H1 (cell line): ENCODE measurements around the gene ARHGAP15. TPM values are rescaled to one million over a fixed set of nuclear protein-coding genes. Genes with fewer than 3 reads are reported as not detected.

Experiments
- CTCF ChIA-PET: fragments of 300-600 bp; sonication (Branson Sonifier 250); formaldehyde crosslinking; loops from one replicate; lab custom pipeline; 2021; ENCODE audit not compliant: partially characterized antibody; lab: Charles Lee
- POLR2A ChIA-PET: fragments of 300-600 bp; sonication (Branson Sonifier 250); formaldehyde crosslinking; loops from one replicate; lab custom pipeline; 2021; ENCODE audit warnings: inconsistent platforms; ENCODE audit not compliant: partially characterized antibody; lab: Charles Lee
- DNase-seq, 2 experiments: peaks; one replicate each; pipeline versions ENCODE4 v3.0.0 to v3.0.0-alpha.2; 2010 to 2022; ENCODE audit warnings: low spot score in 2 of 2, low read depth in 1 of 2, mixed read lengths in 1 of 2
- FAIRE-seq: peaks from 2 replicates; lab custom pipeline; 2011; peaks lifted over from hg19 to GRCh38; lab: Jason Lieb, UNC
- H2AFZ ChIP-seq: 2 replicates; pipeline ENCODE4 v1.8.1; 2012; ENCODE audit warnings: low read length, inconsistent platforms
- H2AK5ac ChIP-seq: 2 replicates; pipeline ENCODE4 v1.6.1; 2013; ENCODE audit warnings: low read depth, low read length
- H2BK120ac ChIP-seq: replicated peaks from 2 replicates; pipeline ENCODE3; 2013; ENCODE audit warnings: low read depth, low read length, inconsistent platforms
- H2BK12ac ChIP-seq: 2 replicates; pipeline ENCODE4 v1.6.1; 2013; ENCODE audit warnings: low read depth, low read length
- H2BK15ac ChIP-seq: 2 replicates; pipeline ENCODE4 v1.6.1; 2013; ENCODE audit warnings: low read length
- H2BK20ac ChIP-seq: 2 replicates; pipeline ENCODE4 v1.6.1; 2013; ENCODE audit warnings: low read length
- H2BK5ac ChIP-seq: 2 replicates; pipeline ENCODE4 v1.6.1; 2013; ENCODE audit warnings: low read depth, low read length
- H3K14ac ChIP-seq: 2 replicates; pipeline ENCODE4 v1.6.1; 2013; ENCODE audit warnings: inconsistent platforms; ENCODE audit not compliant: insufficient read length
- H3K18ac ChIP-seq: 2 replicates; pipeline ENCODE4 v1.6.1; 2013; ENCODE audit warnings: low read length; ENCODE audit errors: extremely low read depth
- H3K23ac ChIP-seq: 2 replicates; pipeline ENCODE4 v1.6.1; 2013; ENCODE audit warnings: inconsistent platforms; ENCODE audit not compliant: insufficient read length
- H3K23me2 ChIP-seq: 2 replicates; pipeline ENCODE4 v1.6.1; 2013; ENCODE audit warnings: low read depth, low read length
- H3K27ac ChIP-seq: 2 replicates; pipeline ENCODE4 v1.6.1; 2011; ENCODE audit warnings: low read depth, low read length, inconsistent platforms
- H3K27me3 ChIP-seq, 4 experiments: replicated peaks in 1 of 4; 1 replicate in 1 of 4; 2 replicates in 3 of 4; pipeline versions ENCODE4 v1.6.1 to v1.8.1; 2011 to 2013; ENCODE audit warnings: low read length in 3 of 4, mild to moderate bottlenecking in 3 of 4, inconsistent platforms in 2 of 4, mixed read lengths in 2 of 4, moderate library complexity in 1 of 4; ENCODE audit not compliant: control insufficient read depth in 3 of 4, insufficient read depth in 3 of 4; ENCODE audit errors: extremely low read depth in 1 of 4
- H3K36me3 ChIP-seq, 4 experiments: 2 replicates each; pipeline versions ENCODE4 v1.6.1 to v1.8.1; 2011 to 2013; ENCODE audit warnings: mild to moderate bottlenecking in 4 of 4, low read length in 3 of 4, moderate library complexity in 2 of 4, control low read depth in 1 of 4, inconsistent platforms in 1 of 4; ENCODE audit not compliant: insufficient read depth in 4 of 4, control insufficient read depth in 2 of 4
- H3K4ac ChIP-seq: replicated peaks from 2 replicates; pipeline ENCODE3; 2013; ENCODE audit warnings: low read length, low read depth, mixed read lengths, inconsistent platforms; ENCODE audit not compliant: insufficient read length
- H3K4me1 ChIP-seq, 4 experiments: replicated peaks in 1 of 4; 1 replicate in 1 of 4; 2 replicates in 3 of 4; pipeline versions ENCODE4 v1.6.1 to v1.8.1; 2011 to 2013; ENCODE audit warnings: low read length in 3 of 4, inconsistent platforms in 2 of 4, mixed read lengths in 1 of 4; ENCODE audit not compliant: insufficient read depth in 4 of 4, control insufficient read depth in 3 of 4
- H3K4me2 ChIP-seq, 2 experiments: 2 replicates each; pipeline versions ENCODE4 v1.6.1 to v1.8.1; 2011 to 2013; ENCODE audit warnings: low read depth in 2 of 2, low read length in 2 of 2, control low read depth in 1 of 2, inconsistent platforms in 1 of 2, mild to moderate bottlenecking in 1 of 2; ENCODE audit not compliant: insufficient read depth in 1 of 2
- H3K4me3 ChIP-seq, 4 experiments: fragments of 200-600, 300-600 bp in 1 of 4; sonication (generic), shearing (Covaris generic), sonication (Bioruptor Twin) in 1 of 4; 2 replicates each; pipeline versions ENCODE4 v1.5.1 to v1.8.1; 2011 to 2016; ENCODE audit warnings: low read length in 4 of 4, low read depth in 3 of 4, control low read depth in 2 of 4, inconsistent platforms in 2 of 4, mild to moderate bottlenecking in 2 of 4, mixed read lengths in 1 of 4, moderate library complexity in 1 of 4; ENCODE audit not compliant: insufficient read depth in 2 of 4; ENCODE audit errors: extremely low read depth in 1 of 4
- H3K56ac ChIP-seq: replicated peaks from 2 replicates; pipeline ENCODE3; 2013; ENCODE audit warnings: low read depth, mild to moderate bottlenecking, mixed read lengths, low read length, inconsistent platforms; ENCODE audit not compliant: insufficient read length
- H3K79me1 ChIP-seq: 2 replicates; pipeline ENCODE4 v1.6.1; 2013; ENCODE audit warnings: low read depth, low read length, control low read depth
- H3K79me2 ChIP-seq, 2 experiments: 2 replicates each; pipeline versions ENCODE4 v1.6.1 to v1.8.1; 2012 to 2013; ENCODE audit warnings: low read length in 2 of 2, mild to moderate bottlenecking in 2 of 2, inconsistent platforms in 1 of 2; ENCODE audit not compliant: insufficient read depth in 2 of 2, control insufficient read depth in 1 of 2
- H3K9ac ChIP-seq, 4 experiments: replicated peaks in 1 of 4; 1 replicate in 1 of 4; 2 replicates in 3 of 4; pipeline versions ENCODE4 v1.6.1 to v1.8.1; 2011 to 2013; ENCODE audit warnings: low read depth in 3 of 4, low read length in 3 of 4, control low read depth in 2 of 4, mild to moderate bottlenecking in 2 of 4, moderate library complexity in 2 of 4, inconsistent platforms in 1 of 4; ENCODE audit errors: extremely low read depth in 1 of 4
- H3K9me3 ChIP-seq, 2 experiments: 2 replicates each; pipeline versions ENCODE4 v1.6.1 to v1.8.1; 2012 to 2013; ENCODE audit warnings: mild to moderate bottlenecking in 2 of 2, moderate library complexity in 2 of 2, control low read depth in 1 of 2, inconsistent platforms in 1 of 2, low read depth in 1 of 2, low read length in 1 of 2, mixed read lengths in 1 of 2; ENCODE audit not compliant: insufficient read depth in 2 of 2
- H4K20me1 ChIP-seq, 2 experiments: replicated peaks in 1 of 2; 2 replicates each; pipeline versions ENCODE3 to v1.8.1; 2011 to 2013; ENCODE audit warnings: inconsistent platforms in 2 of 2, low read length in 2 of 2, mild to moderate bottlenecking in 1 of 2; ENCODE audit not compliant: insufficient read depth in 2 of 2, control insufficient read depth in 1 of 2
- H4K5ac ChIP-seq: 2 replicates; pipeline ENCODE4 v1.6.1; 2013; ENCODE audit warnings: low read length, low read depth, mixed read lengths, inconsistent platforms; ENCODE audit not compliant: insufficient read length
- H4K8ac ChIP-seq: 2 replicates; pipeline ENCODE4 v1.8.0; 2013; ENCODE audit warnings: mild to moderate bottlenecking, moderate library complexity, low read length, inconsistent platforms; ENCODE audit not compliant: insufficient read depth; ENCODE audit errors: extremely low read depth
- H4K91ac ChIP-seq: replicated peaks from 2 replicates; pipeline ENCODE3; 2013; ENCODE audit warnings: low read length, mixed read lengths, inconsistent platforms; ENCODE audit not compliant: insufficient read length
- JUND ChIP-seq: IDR thresholded peaks from 2 replicates; pipeline ENCODE4 v1.6.1; 2011; ENCODE audit warnings: mild to moderate bottlenecking, improper control_type of control experiment, low read length
- NRF1 ChIP-seq: IDR thresholded peaks from 2 replicates; pipeline ENCODE4 v1.6.1; 2011; ENCODE audit warnings: mild to moderate bottlenecking, low read depth, low read length, improper control_type of control experiment
- POLR2AphosphoS5 ChIP-seq: IDR thresholded peaks from 2 replicates; pipeline ENCODE4 v1.6.1; 2011; ENCODE audit warnings: low read depth, low read length
- TAF7 ChIP-seq: optimal IDR thresholded peaks from 2 replicates; pipeline ENCODE3; 2011; ENCODE audit warnings: low read depth, mild to moderate bottlenecking, inconsistent platforms, low read length, moderate library complexity, borderline replicate concordance
- WGBS, 2 experiments: shearing (Covaris generic) in 1 of 2; methylation state at CpG; one replicate each; pipeline versions ENCODE4 v1.1.6 to v1.1.7; 2013 to 2015; ENCODE audit warnings: low lambda C conversion rate in 2 of 2, mixed read lengths in 2 of 2, inconsistent platforms in 1 of 2, low coverage in 1 of 2, missing lambda C conversion rate in 1 of 2; ENCODE audit not compliant: insufficient replicate concordance in 2 of 2, insufficient coverage in 1 of 2, insufficient read length in 1 of 2; ENCODE audit errors: extremely low coverage in 1 of 2, missing lambda C conversion rate in 1 of 2; 5-methylcytosine and 5-hydroxymethylcytosine counted together
- polyA plus RNA-seq, 7 experiments: library from polyadenylated mRNA; depleted of rRNA in 3 of 7; stranded (reverse) in 5 of 7; unstranded in 2 of 7; fragments of >200 nt in 5 of 7; fragments of 200-250 nt in 2 of 7; gene quantifications; 1 replicate in 5 of 7; 2 replicates in 1 of 7; 4 replicates in 1 of 7; pipeline versions ENCODE4 v1.2.1 to v1.2.3, GENCODE V29; 2011 to 2013; ENCODE audit warnings: missing spikeins in 2 of 7, mixed read lengths in 2 of 7
- total RNA-seq: library from RNA; stranded (reverse); fragmentation: NEBNext Ultra II Directional; extraction: Animal tissue kit (Norgen Biotek cat#: 25700); gene quantifications from 2 replicates; pipeline ENCODE4 v1.2.1, GENCODE V29; 2021

Gene ARHGAP15
- total and polyA plus RNA-seq, 2 of the 8 experiments (the other 6 are each of a cell fraction or from before 2014, with no cell fraction given) = not detected

GRCh38 chr2:143431316-143431715 lies 302.1 kb downstream of the ARHGAP15 start:
- Histone ChIP-seq H3K23me2 (no peaks in the 10 kb centered on the region), H2AFZ (no peak overlapping the region), H4K20me1 (no peaks in the 10 kb centered on the region), H3K4me1 (no peaks in the 10 kb centered on the region), H3K4me2 (no peak overlapping the region), H3K14ac (no peak overlapping the region), H3K9ac (no peak overlapping the region), H3K79me1 (no peaks in the 10 kb centered on the region), H3K27me3 (no peaks in the 10 kb centered on the region), H3K9me3 (no peaks in the 10 kb centered on the region), H2BK12ac (no peak overlapping the region), H3K4me3 (no peak overlapping the region), H2AK5ac (no peak overlapping the region), H3K27ac (no peak overlapping the region), H2BK120ac (no peak overlapping the region), H3K36me3 (no peaks in the 10 kb centered on the region), H2BK20ac (no peak overlapping the region), H4K91ac (no peak overlapping the region), H4K5ac (no peak overlapping the region), H4K8ac (no peak overlapping the region), H3K79me2 (no peaks in the 10 kb centered on the region), H2BK5ac (no peak overlapping the region), H3K56ac (no peak overlapping the region), H3K23ac (no peak overlapping the region), H3K4ac (no peak overlapping the region), H2BK15ac (no peak overlapping the region), H3K18ac (no peak overlapping the region)
- no peak for FAIRE-seq
- ChIA-PET CTCF (no interaction called here), POLR2A (no interaction called here)
- TF ChIP-seq NRF1 (no peak), JUND (no peak), POLR2AphosphoS5 (no peak), TAF7 (no peak)
- WGBS, 2 experiments = 85% methylated on average over 2 of the region's 2 CpGs; no CpG with 5 or more reads in 1 of the 2 experiments
- DNase-seq = no peak
